ENCODE data around the gene CAPZB.

The CAPZB gene

GRCh38 chr1:19493547-19493946 is 8.2 kb upstream of the CAPZB start:
- Mint-ChIP-seq H3K27me3 (ENCODE audit: low read depth) (no peaks in the 10 kb centered on the region), H3K27ac (no peak overlapping the region), H3K36me3 (ENCODE audit: low read depth) (no peaks in the 10 kb centered on the region), H3K4me1 (peaks cover 19% of the 10 kb centered on the region), H3K9me3 (no peaks in the 10 kb centered on the region), H3K4me3 (no peak overlapping the region)
- no peak for TF ChIP-seq CTCF (IDR thresholded peaks at IDR 0.05; ENCODE audit: unreplicated experiment in 3 of 3)

GRCh38 chr1:19489996-19490395 is 4.7 kb upstream of the CAPZB start:
- Mint-ChIP-seq H3K4me3 (no peak overlapping the region), H3K27ac (no peak overlapping the region), H3K4me1 (peaks cover 10% of the 10 kb centered on the region), H3K27me3 (ENCODE audit: low read depth) (no peaks in the 10 kb centered on the region), H3K36me3 (ENCODE audit: low read depth) (no peaks in the 10 kb centered on the region), H3K9me3 (no peaks in the 10 kb centered on the region)
- no peak for TF ChIP-seq CTCF (IDR thresholded peaks at IDR 0.05; ENCODE audit: unreplicated experiment in 3 of 3)

GRCh38 chr1:19488136-19488535 is 2.8 kb upstream of the CAPZB start:
- Mint-ChIP-seq H3K27ac (peak overlapping the region; percentile 12 to 77 (median 32)), H3K4me1 (peaks cover 18% of the 10 kb centered on the region), H3K4me3 (no peak overlapping the region), H3K9me3 (no peaks in the 10 kb centered on the region), H3K27me3 (ENCODE audit: low read depth) (no peaks in the 10 kb centered on the region), H3K36me3 (ENCODE audit: low read depth) (peaks cover 5% of the 10 kb centered on the region)
- no peak for TF ChIP-seq CTCF (IDR thresholded peaks at IDR 0.05; ENCODE audit: unreplicated experiment in 3 of 3)

DNA sequence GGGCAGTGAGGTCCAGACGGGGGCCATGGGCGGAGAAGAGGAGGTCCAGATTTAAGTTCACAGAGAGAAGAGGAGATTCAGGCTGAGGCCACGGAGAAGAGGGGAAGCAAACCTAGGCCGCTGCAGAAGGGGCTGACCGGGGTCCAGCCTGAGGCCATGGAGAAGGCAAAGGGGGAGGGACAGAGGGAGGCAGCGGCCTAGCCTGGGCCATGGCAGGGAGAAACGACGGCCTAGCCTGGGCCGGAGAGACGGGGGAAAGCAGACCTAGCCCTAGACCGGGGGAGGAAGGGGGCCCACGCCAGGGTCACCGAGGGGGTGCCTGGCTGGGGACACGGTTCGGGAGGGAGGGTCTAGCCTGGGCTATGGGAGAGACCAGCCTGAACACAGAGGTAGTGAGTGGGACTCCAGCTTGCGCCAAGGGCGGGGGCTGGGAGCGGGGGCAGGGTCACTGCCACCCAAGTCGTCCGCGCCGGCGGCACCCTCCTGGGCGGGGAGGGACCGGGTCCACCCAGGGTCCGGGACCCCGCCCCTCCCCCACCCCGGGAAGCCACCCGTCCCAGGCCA is 459 bp downstream of the CAPZB start:
- H3K27me3 Mint-ChIP-seq (ENCODE audit: low read depth), result no peaks in the 10 kb centered on the region
- no peaks in the 10 kb centered on the region for H3K9me3 Mint-ChIP-seq
- peak overlapping the region; percentile 96 to 98 (median 97) for H3K4me3 Mint-ChIP-seq
- H3K27ac Mint-ChIP-seq, result peak overlapping the region; percentile 41 to 96 (median 87)
- H3K4me1 Mint-ChIP-seq, result peaks cover 47% of the 10 kb centered on the region
- TF ChIP-seq CTCF (IDR thresholded peaks at IDR 0.05; ENCODE audit: unreplicated experiment in 3 of 3), result no peak
- peaks cover 13% of the 10 kb centered on the region for H3K36me3 Mint-ChIP-seq (ENCODE audit: low read depth)

DNA sequence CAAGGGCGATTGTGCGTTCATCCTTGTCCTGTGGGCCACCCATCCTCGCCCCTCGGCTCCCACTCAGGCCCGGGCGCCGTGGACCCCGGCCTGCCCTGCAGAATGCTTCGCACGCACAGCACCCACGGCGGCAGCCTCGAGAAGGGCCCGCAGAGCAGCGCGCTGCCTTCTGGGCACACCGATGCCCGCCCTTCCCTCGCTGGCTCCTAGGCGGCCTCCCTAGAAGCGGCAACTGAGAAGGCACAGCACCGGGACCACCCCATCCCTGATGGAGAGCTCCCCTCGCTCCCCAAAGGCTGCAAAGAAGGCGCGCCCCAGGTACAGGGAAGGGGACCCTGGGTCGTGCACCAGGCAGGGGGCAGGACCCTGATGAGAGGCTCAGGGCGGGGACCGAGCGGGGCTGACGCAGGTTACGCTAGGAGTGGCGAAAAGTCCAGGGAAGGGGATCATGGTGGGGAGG is 971 bp downstream of the CAPZB start:
- H3K27ac Mint-ChIP-seq, result peak overlapping the region; percentile 41 to 96 (median 87)
- H3K9me3 Mint-ChIP-seq, result no peaks in the 10 kb centered on the region
- peaks cover 13% of the 10 kb centered on the region for H3K36me3 Mint-ChIP-seq (ENCODE audit: low read depth)
- no peak for TF ChIP-seq CTCF (IDR thresholded peaks at IDR 0.05; ENCODE audit: unreplicated experiment in 3 of 3)
- peaks cover 53% of the 10 kb centered on the region for H3K4me1 Mint-ChIP-seq
- no peaks in the 10 kb centered on the region for H3K27me3 Mint-ChIP-seq (ENCODE audit: low read depth)
- peak overlapping the region; percentile 96 to 98 (median 97) for H3K4me3 Mint-ChIP-seq

- Mint-ChIP-seq H3K4me3 (peak overlapping the region; percentile 96 to 98 (median 97)), H3K27ac (peak overlapping the region; percentile 9 to 96 (median 41)), H3K36me3 (ENCODE audit: low read depth) (peaks cover 13% of the 10 kb centered on the region), H3K9me3 (no peaks in the 10 kb centered on the region), H3K27me3 (ENCODE audit: low read depth) (no peaks in the 10 kb centered on the region), H3K4me1 (peaks cover 53% of the 10 kb centered on the region)
- TF ChIP-seq CTCF (IDR thresholded peaks at IDR 0.05; ENCODE audit: unreplicated experiment in 3 of 3), result no peak
Observed at GRCh38 chr1:19483691-19484090, 1.6 kb downstream of the CAPZB start.
